ENCODE data around the gene CDC42EP5.

CDC42EP5 gene

DNA sequence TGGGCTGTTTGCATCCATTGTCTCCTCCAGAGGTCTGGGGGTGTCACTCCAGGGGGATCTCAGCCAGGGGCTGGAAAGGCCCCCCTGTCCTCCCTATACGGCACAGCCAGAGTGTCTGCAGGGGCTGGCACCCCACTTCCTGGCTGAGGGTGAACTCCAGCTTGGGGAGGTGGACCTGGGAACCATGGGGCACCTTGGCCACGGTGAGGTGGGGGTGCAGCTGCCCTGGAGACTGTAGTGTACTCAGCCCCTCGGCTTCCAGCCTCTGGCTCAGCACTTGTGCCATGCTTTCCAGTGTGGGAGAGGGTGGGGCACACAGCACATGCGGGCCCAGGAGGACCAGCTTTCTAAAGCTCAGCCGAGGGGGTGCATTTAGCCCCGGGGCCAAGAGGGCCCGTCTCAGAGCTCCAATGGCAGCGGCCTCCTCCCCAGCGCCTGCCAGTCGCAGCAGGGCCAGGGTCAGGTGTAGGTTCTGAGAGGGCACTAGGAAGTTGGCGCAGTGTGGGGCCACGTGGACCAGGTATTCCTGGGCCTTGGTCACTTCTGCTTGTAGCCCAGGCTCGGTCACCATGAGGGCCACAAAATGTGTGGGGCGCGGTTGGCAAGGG is 10.9 kb downstream of the CDC42EP5 start:
- peaks cover 16% of the 10 kb centered on the region for H3K4me1 ChIP-seq (ENCODE audit: insufficient read depth, low read length)
- H4K20me1 ChIP-seq (ENCODE audit: insufficient read depth, low read length) = peaks cover 57% of the 10 kb centered on the region
- no peak for DNase-seq
- no peak overlapping the region for H3K9ac ChIP-seq (ENCODE audit: low read depth, low read length)
- H3K36me3 ChIP-seq (ENCODE audit: insufficient read depth, low read length) = peaks cover 55% of the 10 kb centered on the region
- no peak overlapping the region for H2AFZ ChIP-seq (ENCODE audit: low read depth, low read length)
- H3K27ac ChIP-seq (ENCODE audit: low read length) = no peak overlapping the region
- H3K9me3 ChIP-seq (ENCODE audit: insufficient read depth, low read length, severe bottlenecking) = no peaks in the 10 kb centered on the region
- H3K4me2 ChIP-seq (ENCODE audit: insufficient read depth, low read length) = no peak overlapping the region
- peaks cover 14% of the 10 kb centered on the region; the same call in 1 of the 2 replicates for H3K79me2 ChIP-seq (ENCODE audit: insufficient read depth, low read length)
- ATAC-seq (ENCODE audit: insufficient read depth, low read depth) = peak; percentile 7; the same call in 1 of the 3 replicates
- no peaks in the 10 kb centered on the region for H3K27me3 ChIP-seq (ENCODE audit: insufficient read depth, low read length, poor library complexity)
- no peak overlapping the region for H3K4me3 ChIP-seq (ENCODE audit: low read depth in 1 of 2, low read length in 2 of 2)
- TF ChIP-seq, protein P1, sequence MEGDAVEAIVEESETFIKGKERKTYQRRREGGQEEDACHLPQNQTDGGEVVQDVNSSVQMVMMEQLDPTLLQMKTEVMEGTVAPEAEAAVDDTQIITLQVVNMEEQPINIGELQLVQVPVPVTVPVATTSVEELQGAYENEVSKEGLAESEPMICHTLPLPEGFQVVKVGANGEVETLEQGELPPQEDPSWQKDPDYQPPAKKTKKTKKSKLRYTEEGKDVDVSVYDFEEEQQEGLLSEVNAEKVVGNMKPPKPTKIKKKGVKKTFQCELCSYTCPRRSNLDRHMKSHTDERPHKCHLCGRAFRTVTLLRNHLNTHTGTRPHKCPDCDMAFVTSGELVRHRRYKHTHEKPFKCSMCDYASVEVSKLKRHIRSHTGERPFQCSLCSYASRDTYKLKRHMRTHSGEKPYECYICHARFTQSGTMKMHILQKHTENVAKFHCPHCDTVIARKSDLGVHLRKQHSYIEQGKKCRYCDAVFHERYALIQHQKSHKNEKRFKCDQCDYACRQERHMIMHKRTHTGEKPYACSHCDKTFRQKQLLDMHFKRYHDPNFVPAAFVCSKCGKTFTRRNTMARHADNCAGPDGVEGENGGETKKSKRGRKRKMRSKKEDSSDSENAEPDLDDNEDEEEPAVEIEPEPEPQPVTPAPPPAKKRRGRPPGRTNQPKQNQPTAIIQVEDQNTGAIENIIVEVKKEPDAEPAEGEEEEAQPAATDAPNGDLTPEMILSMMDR (IDR thresholded peaks at IDR 0.05; ENCODE audit: borderline replicate concordance, extremely low read depth, low read length, poor library complexity, severe bottlenecking) = no peak
- TF ChIP-seq EZH2 (IDR thresholded peaks at IDR 0.05; ENCODE audit: borderline replicate concordance, low read depth, low read length, severe bottlenecking) = no peak

DNA sequence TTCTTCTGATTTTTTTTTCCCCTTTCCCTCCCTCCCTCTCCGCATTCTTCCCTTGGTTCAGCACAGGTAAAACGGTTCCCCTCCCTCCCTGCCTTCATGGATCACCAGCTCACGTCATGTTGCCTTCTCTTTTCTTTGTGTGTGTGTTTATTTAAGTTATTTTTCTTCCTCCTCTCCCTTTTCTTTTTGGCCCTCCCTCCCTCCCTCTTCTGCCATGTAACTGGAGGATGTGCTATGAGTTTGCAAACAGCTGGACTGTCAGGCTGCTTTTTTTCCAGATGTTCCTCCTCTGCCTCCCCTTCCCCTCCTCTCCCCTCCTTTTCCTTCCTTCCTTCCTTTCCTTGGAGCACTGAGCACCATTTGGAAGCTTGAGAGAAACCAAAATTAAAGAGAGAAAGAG is 11.5 kb downstream of the CDC42EP5 start:
- no peak for ATAC-seq (ENCODE audit: insufficient read depth, low read depth)
- Histone ChIP-seq H3K36me3 (ENCODE audit: insufficient read depth, low read length) (peaks cover 61% of the 10 kb centered on the region), H3K27ac (ENCODE audit: low read length) (no peak overlapping the region), H2AFZ (ENCODE audit: low read depth, low read length) (no peak overlapping the region), H3K4me1 (ENCODE audit: insufficient read depth, low read length) (peaks cover 16% of the 10 kb centered on the region), H4K20me1 (ENCODE audit: insufficient read depth, low read length) (peaks cover 62% of the 10 kb centered on the region), H3K4me3 (ENCODE audit: low read depth in 1 of 2, low read length in 2 of 2) (no peak overlapping the region), H3K79me2 (ENCODE audit: insufficient read depth, low read length) (peaks cover 17% of the 10 kb centered on the region; the same call in 1 of the 2 replicates), H3K27me3 (ENCODE audit: insufficient read depth, low read length, poor library complexity) (no peaks in the 10 kb centered on the region), H3K9ac (ENCODE audit: low read depth, low read length) (no peak overlapping the region), H3K4me2 (ENCODE audit: insufficient read depth, low read length) (no peak overlapping the region), H3K9me3 (ENCODE audit: insufficient read depth, low read length, severe bottlenecking) (no peaks in the 10 kb centered on the region)
- TF ChIP-seq, protein P1 (IDR thresholded peaks at IDR 0.05; ENCODE audit: borderline replicate concordance, extremely low read depth, low read length, poor library complexity, severe bottlenecking) = no peak
- TF ChIP-seq EZH2 (IDR thresholded peaks at IDR 0.05; ENCODE audit: borderline replicate concordance, low read depth, low read length, severe bottlenecking) = no peak
- no peak for DNase-seq

- Histone ChIP-seq H3K27ac (ENCODE audit: low read length) (no peak overlapping the region), H3K9me3 (ENCODE audit: insufficient read depth, low read length, severe bottlenecking) (no peaks in the 10 kb centered on the region), H3K4me1 (ENCODE audit: insufficient read depth, low read length) (peaks cover 16% of the 10 kb centered on the region), H3K4me3 (ENCODE audit: low read depth in 1 of 2, low read length in 2 of 2) (no peak overlapping the region), H3K79me2 (ENCODE audit: insufficient read depth, low read length) (peaks cover 17% of the 10 kb centered on the region; the same call in 1 of the 2 replicates), H2AFZ (ENCODE audit: low read depth, low read length) (no peak overlapping the region), H3K36me3 (ENCODE audit: insufficient read depth, low read length) (peaks cover 65% of the 10 kb centered on the region), H3K27me3 (ENCODE audit: insufficient read depth, low read length, poor library complexity) (no peaks in the 10 kb centered on the region), H3K9ac (ENCODE audit: low read depth, low read length) (no peak overlapping the region), H3K4me2 (ENCODE audit: insufficient read depth, low read length) (no peak overlapping the region), H4K20me1 (ENCODE audit: insufficient read depth, low read length) (peaks cover 66% of the 10 kb centered on the region)
- DNase-seq (no peak), ATAC-seq (ENCODE audit: insufficient read depth, low read depth) (no peak)
- no peak for TF ChIP-seq EZH2 (IDR thresholded peaks at IDR 0.05; ENCODE audit: borderline replicate concordance, low read depth, low read length, severe bottlenecking)
- TF ChIP-seq, protein P1 (IDR thresholded peaks at IDR 0.05; ENCODE audit: borderline replicate concordance, extremely low read depth, low read length, poor library complexity, severe bottlenecking) = no peak
These were observed 11.9 kb downstream of the CDC42EP5 start for GRCh38 chr19:54461210-54461609.

Measured in DND-41 (cell line).